LNCAP (cell line): Measurements from ENCODE around the gene RABGEF1.

Experiments
- TF ChIP-seq, protein P1 (sequence below): fragments of 450-650 bp; IDR thresholded peaks from 2 replicates; pipeline ENCODE4 v1.5.1; 2017; ENCODE audit warnings: mild to moderate bottlenecking

RABGEF1 gene

DNA sequence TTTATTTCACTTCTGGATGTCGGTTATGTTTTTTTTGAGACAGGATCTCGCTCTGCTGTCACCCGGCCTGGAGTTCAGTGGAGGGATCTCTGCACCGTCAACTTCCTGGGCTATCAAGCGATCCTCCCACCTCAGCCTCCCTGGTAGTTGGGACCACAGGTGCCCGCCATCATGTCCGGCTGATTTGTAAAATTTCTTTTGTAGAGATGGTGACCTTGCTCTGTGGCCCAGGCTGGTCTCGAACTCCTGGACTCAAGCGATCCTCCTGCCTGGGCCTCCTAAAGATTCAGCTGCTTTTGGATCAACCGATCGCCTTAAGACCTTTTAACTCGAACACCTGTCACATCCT lies 606 bp upstream of the RABGEF1 start:
- TF ChIP-seq, protein P1, sequence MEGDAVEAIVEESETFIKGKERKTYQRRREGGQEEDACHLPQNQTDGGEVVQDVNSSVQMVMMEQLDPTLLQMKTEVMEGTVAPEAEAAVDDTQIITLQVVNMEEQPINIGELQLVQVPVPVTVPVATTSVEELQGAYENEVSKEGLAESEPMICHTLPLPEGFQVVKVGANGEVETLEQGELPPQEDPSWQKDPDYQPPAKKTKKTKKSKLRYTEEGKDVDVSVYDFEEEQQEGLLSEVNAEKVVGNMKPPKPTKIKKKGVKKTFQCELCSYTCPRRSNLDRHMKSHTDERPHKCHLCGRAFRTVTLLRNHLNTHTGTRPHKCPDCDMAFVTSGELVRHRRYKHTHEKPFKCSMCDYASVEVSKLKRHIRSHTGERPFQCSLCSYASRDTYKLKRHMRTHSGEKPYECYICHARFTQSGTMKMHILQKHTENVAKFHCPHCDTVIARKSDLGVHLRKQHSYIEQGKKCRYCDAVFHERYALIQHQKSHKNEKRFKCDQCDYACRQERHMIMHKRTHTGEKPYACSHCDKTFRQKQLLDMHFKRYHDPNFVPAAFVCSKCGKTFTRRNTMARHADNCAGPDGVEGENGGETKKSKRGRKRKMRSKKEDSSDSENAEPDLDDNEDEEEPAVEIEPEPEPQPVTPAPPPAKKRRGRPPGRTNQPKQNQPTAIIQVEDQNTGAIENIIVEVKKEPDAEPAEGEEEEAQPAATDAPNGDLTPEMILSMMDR = no peak

DNA sequence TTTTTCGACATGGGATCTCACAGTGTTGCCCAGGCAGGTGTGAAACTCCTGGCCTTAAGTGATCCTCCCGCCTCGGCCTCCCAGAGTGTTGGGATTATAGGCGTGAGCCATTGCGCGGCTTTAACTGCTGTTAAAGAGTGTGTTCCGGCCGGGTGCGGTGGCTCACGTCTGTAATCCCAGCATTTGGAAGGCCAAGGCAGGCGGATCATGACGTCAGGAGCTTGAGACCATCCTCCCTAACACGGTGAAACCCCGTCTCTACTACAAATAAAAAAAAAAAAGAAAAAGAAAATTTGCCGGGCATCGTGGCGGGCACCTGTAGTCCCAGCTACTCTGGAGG lies 1.1 kb downstream of the RABGEF1 start:
- TF ChIP-seq, protein P1 = no peak

DNA sequence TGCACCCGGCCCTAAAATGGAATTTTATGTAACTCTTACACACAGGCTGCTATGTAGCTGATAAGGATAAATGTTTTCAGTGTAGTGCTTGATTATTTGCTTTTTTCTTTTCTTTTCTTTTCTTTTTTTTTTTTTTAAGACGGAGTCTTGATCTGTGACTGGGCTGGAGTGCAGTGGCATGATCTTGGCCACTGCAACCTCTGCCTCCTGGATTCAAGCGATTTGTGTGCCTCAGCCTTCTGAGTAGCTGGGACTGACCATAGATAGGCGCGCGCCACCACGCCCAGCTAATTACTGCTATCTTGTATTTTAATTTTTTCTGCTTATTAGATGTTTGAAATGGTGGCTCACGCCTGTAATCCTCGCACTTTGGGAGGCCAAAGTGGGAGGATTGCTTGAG lies 3.4 kb downstream of the RABGEF1 start:
- TF ChIP-seq, protein P1 = no peak

DNA sequence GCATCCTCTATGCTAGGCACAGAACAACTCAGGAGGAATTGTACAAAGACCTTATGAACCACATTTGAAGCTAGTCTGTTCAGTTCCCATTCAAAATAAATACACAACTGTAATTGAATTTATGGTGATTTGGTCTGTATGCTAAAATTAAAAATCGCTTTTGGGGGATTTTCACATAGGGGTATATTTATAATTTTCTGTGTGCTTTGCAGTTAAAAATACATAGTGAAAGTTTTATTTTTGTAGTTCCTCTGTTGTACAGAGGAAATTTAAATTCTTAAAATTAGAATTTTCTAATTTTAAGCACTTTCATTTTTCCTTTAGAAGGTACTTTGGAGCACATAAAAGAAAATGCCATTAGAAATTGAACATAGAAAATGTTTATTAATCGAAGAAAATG lies 6.9 kb downstream of the RABGEF1 start:
- TF ChIP-seq, protein P1 = no peak

DNA sequence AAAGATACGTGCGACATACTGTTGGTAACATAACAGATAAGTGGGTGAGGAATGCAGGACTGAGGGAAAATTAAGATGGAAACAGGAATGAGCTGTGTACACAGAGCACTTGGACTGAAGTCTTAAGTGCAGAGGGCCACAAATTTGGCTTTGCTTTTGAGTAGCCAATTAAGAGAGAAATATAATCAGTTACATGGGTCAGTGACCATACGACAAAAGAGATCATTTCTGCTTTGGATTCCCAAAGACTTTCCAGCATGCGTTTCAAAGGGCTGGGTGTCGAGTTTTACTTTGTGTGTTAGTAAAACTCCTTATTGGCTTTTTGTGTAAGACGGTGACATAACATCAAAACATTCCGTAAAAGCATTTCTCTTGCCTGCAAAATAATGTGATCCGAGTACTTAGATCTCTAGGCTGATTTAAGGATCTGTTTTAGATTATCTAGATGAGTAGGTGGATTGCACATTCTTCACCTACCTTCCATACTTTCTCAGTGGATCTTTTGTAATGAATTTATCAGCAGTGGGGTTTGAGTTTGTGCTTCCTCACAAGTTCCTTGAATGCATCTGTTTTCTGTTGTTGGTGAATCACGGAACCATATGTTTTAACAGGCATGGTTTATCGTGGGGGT lies 7.5 kb downstream of the RABGEF1 start:
- TF ChIP-seq, protein P1 = no peak

DNA sequence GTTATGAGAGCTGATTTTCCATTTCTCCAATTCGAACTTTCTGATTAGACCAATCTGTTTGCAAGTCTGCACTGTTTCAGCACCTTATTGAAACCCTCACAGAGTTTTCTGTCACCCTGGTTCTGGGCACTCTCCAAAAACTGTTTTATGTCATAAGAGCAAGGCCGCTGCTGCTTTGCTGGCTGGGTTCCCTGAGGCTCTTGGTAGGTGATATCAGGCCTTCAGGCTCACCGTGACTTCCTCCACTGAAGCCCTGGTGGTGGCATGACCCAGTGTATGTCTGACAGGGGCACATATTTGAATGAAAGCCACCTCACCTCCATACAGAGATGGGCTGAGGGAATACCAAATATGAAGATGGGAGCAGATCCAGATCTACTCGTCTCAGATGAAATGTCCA lies 8.3 kb downstream of the RABGEF1 start:
- TF ChIP-seq, protein P1 = no peak

DNA sequence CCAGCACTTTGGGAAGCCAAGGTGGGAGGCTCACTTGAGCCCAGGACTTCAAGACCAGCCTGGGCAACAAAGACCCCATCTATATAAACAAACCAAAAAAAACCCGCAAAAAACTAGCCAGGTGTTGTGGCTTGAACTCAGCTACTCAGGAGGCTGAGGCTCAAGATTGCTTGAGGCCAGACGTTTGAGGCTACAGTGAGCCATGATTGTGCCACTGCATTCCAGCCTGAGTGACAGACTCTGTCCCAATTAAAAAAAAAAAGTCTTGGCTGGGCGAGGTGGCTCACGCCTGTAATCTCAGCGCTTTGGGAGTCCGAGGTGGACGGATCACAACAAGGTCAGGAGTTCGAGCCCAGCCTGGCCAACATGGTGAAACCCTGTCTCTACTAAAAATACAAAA lies 11.4 kb downstream of the RABGEF1 start:
- TF ChIP-seq, protein P1 = no peak

DNA sequence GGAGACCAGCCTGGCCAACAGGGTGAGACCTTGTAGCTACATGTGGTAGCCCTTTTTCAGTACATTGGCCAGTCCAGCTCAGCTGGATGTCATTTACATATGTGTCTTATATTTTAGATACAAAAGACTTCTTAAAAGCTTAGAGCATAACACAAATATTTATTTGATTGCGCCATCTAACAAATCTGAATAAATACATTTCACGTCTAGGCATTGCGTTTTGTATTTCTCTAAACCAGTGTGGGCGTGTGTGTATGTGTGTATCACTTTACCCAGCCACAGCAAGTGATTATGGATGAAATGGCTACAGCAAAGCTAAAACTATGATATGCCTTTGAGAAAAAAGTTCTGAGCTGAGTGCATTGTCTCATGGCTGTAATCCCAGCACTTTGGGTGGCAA lies 14.0 kb downstream of the RABGEF1 start:
- TF ChIP-seq, protein P1 = no peak
